CD14-positive monocyte (primary cell): ENCODE data around the gene AFF2. TPM values are rescaled to one million over a fixed set of nuclear protein-coding genes. Genes with fewer than 3 reads are reported as not detected.

Experiments used
- DNase-seq, 3 donors: peaks; one replicate each; pipeline ENCODE4 v3.0.0-alpha.2; 2011 to 2022
- H2AFZ ChIP-seq: 2 replicates; pipeline ENCODE4 v1.6.0; 2012; ENCODE audit warnings: mild to moderate bottlenecking, low read depth, low read length, inconsistent platforms; ENCODE audit not compliant: insufficient read depth, poor library complexity, severe bottlenecking
- H3K27ac ChIP-seq, 2 donors: 1 replicate in 1 of 2; 2 replicates in 1 of 2; pipeline ENCODE4 v1.5.1; 2012 to 2013; ENCODE audit warnings: low read length in 2 of 2, control low read depth in 1 of 2, inconsistent platforms in 1 of 2, low read depth in 1 of 2, mild to moderate bottlenecking in 1 of 2
- H3K27me3 ChIP-seq, 2 donors: one replicate each; pipeline versions ENCODE4 v1.6.0 to v1.6.1; 2011 to 2013; ENCODE audit warnings: low read length in 2 of 2; ENCODE audit not compliant: control insufficient read depth in 2 of 2, insufficient read depth in 2 of 2
- H3K36me3 ChIP-seq, 2 donors: replicated peaks in 1 of 2; 1 replicate in 1 of 2; 2 replicates in 1 of 2; pipeline versions ENCODE4 v1.5.1 to v1.6.1; 2012 to 2013; ENCODE audit warnings: low read length in 2 of 2, control low read depth in 1 of 2, inconsistent platforms in 1 of 2, mild to moderate bottlenecking in 1 of 2; ENCODE audit not compliant: insufficient read depth in 2 of 2, control insufficient read depth in 1 of 2
- H3K4me1 ChIP-seq, 2 donors: 1 replicate in 1 of 2; 2 replicates in 1 of 2; pipeline versions ENCODE4 v1.5.1 to v1.6.1; 2012 to 2013; ENCODE audit warnings: low read length in 2 of 2, control low read depth in 1 of 2, inconsistent platforms in 1 of 2, mild to moderate bottlenecking in 1 of 2, moderate library complexity in 1 of 2; ENCODE audit not compliant: insufficient read depth in 2 of 2, control insufficient read depth in 1 of 2
- H3K4me2 ChIP-seq: replicated peaks from 2 replicates; pipeline ENCODE3; 2012; ENCODE audit warnings: low read length, moderate library complexity, mild to moderate bottlenecking; ENCODE audit not compliant: poor library complexity, severe bottlenecking; ENCODE audit errors: extremely low read depth
- H3K4me3 ChIP-seq, 3 experiments: fragments of 200-600 bp in 1 of 3; sonication (generic) in 1 of 3; replicated peaks in 1 of 3; 1 replicate in 2 of 3; 2 replicates in 1 of 3; pipeline ENCODE4 v1.5.1; 2011 to 2013; ENCODE audit warnings: low read length in 3 of 3, mild to moderate bottlenecking in 3 of 3, control low read depth in 2 of 3, low read depth in 2 of 3, inconsistent platforms in 1 of 3, moderate library complexity in 1 of 3
- H3K79me2 ChIP-seq: 2 replicates; pipeline ENCODE4 v1.6.0; 2012; ENCODE audit warnings: mild to moderate bottlenecking, control low read depth, inconsistent platforms, low read length, moderate library complexity; ENCODE audit not compliant: insufficient read depth
- H3K9ac ChIP-seq: 2 replicates; pipeline ENCODE4 v1.6.0; 2017; ENCODE audit warnings: low read length, mild to moderate bottlenecking; ENCODE audit not compliant: insufficient read depth, poor library complexity, severe bottlenecking
- H3K9me3 ChIP-seq, 2 donors: replicated peaks in 1 of 2; 1 replicate in 1 of 2; 2 replicates in 1 of 2; pipeline versions ENCODE4 v1.5.1 to v1.6.1; 2012 to 2013; ENCODE audit warnings: low read length in 2 of 2, control low read depth in 1 of 2; ENCODE audit not compliant: control insufficient read depth in 1 of 2, insufficient read depth in 1 of 2
- H4K20me1 ChIP-seq: 2 replicates; pipeline ENCODE4 v1.6.0; 2012; ENCODE audit warnings: mild to moderate bottlenecking, low read length, control low read depth, moderate library complexity; ENCODE audit not compliant: insufficient read depth
- H3K27ac Mint-ChIP-seq, 7 donors: one replicate each; pipeline ENCODE4 v1.8.0; 2020; ENCODE audit warnings: mild to moderate bottlenecking in 7 of 7, mixed read lengths in 7 of 7, moderate library complexity in 6 of 7, inconsistent platforms in 2 of 7
- H3K27me3 Mint-ChIP-seq, 3 donors: one replicate each; pipeline ENCODE4 v1.8.0; 2021 to 2022; ENCODE audit warnings: low read depth in 3 of 3, mild to moderate bottlenecking in 3 of 3, mixed read lengths in 3 of 3, moderate library complexity in 3 of 3, inconsistent platforms in 1 of 3
- H3K36me3 Mint-ChIP-seq, 2 donors: one replicate each; pipeline ENCODE4 v1.8.0; 2020; ENCODE audit warnings: mixed read lengths in 2 of 2, inconsistent platforms in 1 of 2, mild to moderate bottlenecking in 1 of 2
- H3K4me1 Mint-ChIP-seq: one replicate; pipeline ENCODE4 v1.8.0; 2020; ENCODE audit warnings: mild to moderate bottlenecking, mixed read lengths
- H3K4me3 Mint-ChIP-seq, 2 donors: one replicate each; pipeline ENCODE4 v1.8.0; 2020; ENCODE audit warnings: mild to moderate bottlenecking in 2 of 2, mixed read lengths in 2 of 2, moderate library complexity in 1 of 2
- H3K9me3 Mint-ChIP-seq, 7 donors: one replicate each; pipeline ENCODE4 v1.8.0; 2020 to 2022; ENCODE audit warnings: mixed read lengths in 7 of 7, mild to moderate bottlenecking in 6 of 7, moderate library complexity in 6 of 7, inconsistent platforms in 2 of 7
- CTCF ChIP-seq: fragments of 200-600 bp; IDR thresholded peaks from one replicate; pipeline ENCODE4 v1.8.0; 2022; ENCODE audit warnings: antibody characterized with exemption, mild to moderate bottlenecking
- WGBS: methylation state at CpG from one replicate; pipeline ENCODE4 v1.1.5; 2013; ENCODE audit warnings: missing lambda C conversion rate; ENCODE audit not compliant: insufficient coverage; 5-methylcytosine and 5-hydroxymethylcytosine counted together
- intact Hi-C, 2 donors: fragments of 100-400 bp; cut with micrococcal nuclease; formaldehyde crosslinking; loops; one replicate each; pipeline versions ENCODE4 v1.15.0 to v1.15.1; 2023
- polyA plus RNA-seq, 3 donors: library from polyadenylated mRNA; depleted of rRNA in 1 of 3; unstranded in 2 of 3; stranded (reverse) in 1 of 3; fragments of 300-500 nt in 2 of 3; fragments of >200 nt in 1 of 3; fragmentation: Illumina TruSeq in 2 of 3; gene quantifications; 1 replicate in 2 of 3; 2 replicates in 1 of 3; pipeline ENCODE4 v1.2.3, GENCODE V29; 2012 to 2021

The AFF2 gene
- polyA plus RNA-seq, 3 donors, result 0.07 to 1.1 (median 0.70) TPM

GRCh38 chrX:148763896-148764295 lies 263.5 kb downstream of the AFF2 start:
- Histone ChIP-seq H3K27me3 (no peaks in the 10 kb centered on the region), H3K9me3 (no peaks in the 10 kb centered on the region), H3K79me2 (no peaks in the 10 kb centered on the region), H3K27ac (no peak overlapping the region), H3K4me1 (no peaks in the 10 kb centered on the region), H3K36me3 (no peaks in the 10 kb centered on the region), H3K4me3 (no peak overlapping the region), H4K20me1 (no peaks in the 10 kb centered on the region), H3K4me2 (no peak overlapping the region), H2AFZ (no peak overlapping the region), H3K9ac (no peak overlapping the region)
- intact Hi-C loops, result no loop called here
- Mint-ChIP-seq H3K4me3 (no peak overlapping the region), H3K9me3 (peaks cover 0 to 2% (median 0%) of the 10 kb centered on the region in 7 donors), H3K4me1 (no peaks in the 10 kb centered on the region), H3K27ac (no peak overlapping the region), H3K36me3 (no peaks in the 10 kb centered on the region), H3K27me3 (no peaks in the 10 kb centered on the region)
- no CpG with 5 or more reads among the region's 2 CpGs for WGBS
- TF ChIP-seq CTCF, result no peak
- no peak for DNase-seq

- no peaks in the 10 kb centered on the region for H3K4me1 ChIP-seq
- WGBS, result no CpG with 5 or more reads among the region's 3 CpGs
- no peaks in the 10 kb centered on the region for H3K9me3 ChIP-seq
Observed at GRCh38 chrX:148768296-148768695, 267.9 kb downstream of the AFF2 start.

More at GRCh38 chrX:148768296-148768695, 267.9 kb downstream of the AFF2 start:
- no peaks in the 10 kb centered on the region for H3K79me2 ChIP-seq
- intact Hi-C loops, result no loop called here
- no peak overlapping the region for H3K27ac ChIP-seq
- H3K27me3 Mint-ChIP-seq, result no peaks in the 10 kb centered on the region
- H3K9ac ChIP-seq, result no peak overlapping the region
- no peak for TF ChIP-seq CTCF
- no peaks in the 10 kb centered on the region for H4K20me1 ChIP-seq
- H3K4me1 Mint-ChIP-seq, result no peaks in the 10 kb centered on the region
- H3K36me3 Mint-ChIP-seq, result no peaks in the 10 kb centered on the region
- peaks cover 0 to 2% (median 0%) of the 10 kb centered on the region in 7 donors for H3K9me3 Mint-ChIP-seq
- H3K36me3 ChIP-seq, result no peaks in the 10 kb centered on the region
- no peak for DNase-seq
- no peaks in the 10 kb centered on the region for H3K27me3 ChIP-seq
- no peak overlapping the region for H3K27ac Mint-ChIP-seq
- H3K4me3 Mint-ChIP-seq, result no peak overlapping the region
- H3K4me2 ChIP-seq, result no peak overlapping the region
- H3K4me3 ChIP-seq, result no peak overlapping the region
- H2AFZ ChIP-seq, result no peak overlapping the region
